Fibroblast of the aortic adventitia (primary cell): Measurements from ENCODE around the gene CWC22. TPM values are rescaled to one million over a fixed set of nuclear protein-coding genes. Genes with fewer than 3 reads are reported as not detected.
"Not testable (repeated sequence)": the region's sequence is repeated elsewhere in the genome, so short reads cannot be mapped to it uniquely, and the experiment has no call there.

Source experiments
- DNase-seq: peaks from one replicate; pipeline ENCODE4 v3.0.0-alpha.2; 2010; ENCODE audit warnings: low read depth
- H3K4me3 ChIP-seq: 2 replicates; pipeline ENCODE4 v1.5.1; 2011; ENCODE audit warnings: low read depth, mild to moderate bottlenecking, control low read depth, low read length, moderate library complexity
- total RNA-seq: library from RNA; depleted of rRNA; stranded (reverse); fragments of >200 nt; gene quantifications from 2 replicates; pipeline ENCODE4 v1.2.3, GENCODE V29; 2012; ENCODE audit warnings: low replicate concordance
- TF ChIP-seq, protein P1 (sequence below): IDR thresholded peaks from 2 replicates; pipeline ENCODE4 v1.5.1; 2011; ENCODE audit warnings: mild to moderate bottlenecking, low read length, control low read depth, inconsistent platforms; ENCODE audit not compliant: insufficient read depth

Gene CWC22
- 31.8 and 38.8 TPM in 2 replicates for total RNA-seq

DNA sequence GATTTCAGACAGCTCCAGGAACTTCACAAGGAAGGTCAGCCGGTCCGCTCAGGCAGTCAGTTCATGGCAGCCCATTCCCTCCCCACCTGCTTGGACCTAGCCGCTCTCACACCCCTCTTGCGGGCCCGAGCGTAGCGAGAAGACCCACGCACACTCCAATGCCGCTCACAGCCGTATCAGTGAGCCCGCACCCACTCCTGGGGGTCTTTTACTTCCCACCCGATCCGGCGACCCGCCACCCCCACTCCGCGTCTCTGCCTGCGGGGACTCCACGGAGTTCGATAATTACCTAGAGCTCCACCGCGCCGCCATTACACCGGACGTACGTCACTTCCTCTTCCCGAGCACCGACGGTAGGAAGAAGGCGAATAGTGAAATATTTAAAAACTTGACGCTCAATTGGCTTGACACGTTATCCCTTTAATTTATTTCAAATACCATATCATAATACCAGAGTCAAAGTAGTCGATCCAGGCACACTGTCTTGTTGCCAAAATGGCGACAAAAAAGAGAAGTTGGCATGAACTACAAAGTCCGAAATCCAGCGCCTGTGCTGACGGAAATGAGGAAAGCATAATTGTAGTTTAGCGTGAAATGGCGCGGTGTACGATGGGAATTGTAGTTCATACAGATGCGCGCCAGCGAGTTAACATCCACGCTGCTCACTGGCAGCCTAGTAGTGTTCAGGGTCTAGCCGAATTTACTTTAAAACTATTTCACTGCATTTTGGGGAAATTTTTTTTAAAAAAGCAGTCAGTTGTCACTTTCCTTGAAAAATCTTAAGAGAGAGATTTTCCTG is at the start of gene CWC22:
Gene CWC22, minus strand, starts transcription at position 517 of the 799 bp plus-strand sequence. CDS start 13,956 bp downstream, outside the sequence.
- peak within 1 kb of the TSS; percentile 96 for H3K4me3 ChIP-seq
- DNase-seq: peak; percentile 96
- TF ChIP-seq, protein P1, sequence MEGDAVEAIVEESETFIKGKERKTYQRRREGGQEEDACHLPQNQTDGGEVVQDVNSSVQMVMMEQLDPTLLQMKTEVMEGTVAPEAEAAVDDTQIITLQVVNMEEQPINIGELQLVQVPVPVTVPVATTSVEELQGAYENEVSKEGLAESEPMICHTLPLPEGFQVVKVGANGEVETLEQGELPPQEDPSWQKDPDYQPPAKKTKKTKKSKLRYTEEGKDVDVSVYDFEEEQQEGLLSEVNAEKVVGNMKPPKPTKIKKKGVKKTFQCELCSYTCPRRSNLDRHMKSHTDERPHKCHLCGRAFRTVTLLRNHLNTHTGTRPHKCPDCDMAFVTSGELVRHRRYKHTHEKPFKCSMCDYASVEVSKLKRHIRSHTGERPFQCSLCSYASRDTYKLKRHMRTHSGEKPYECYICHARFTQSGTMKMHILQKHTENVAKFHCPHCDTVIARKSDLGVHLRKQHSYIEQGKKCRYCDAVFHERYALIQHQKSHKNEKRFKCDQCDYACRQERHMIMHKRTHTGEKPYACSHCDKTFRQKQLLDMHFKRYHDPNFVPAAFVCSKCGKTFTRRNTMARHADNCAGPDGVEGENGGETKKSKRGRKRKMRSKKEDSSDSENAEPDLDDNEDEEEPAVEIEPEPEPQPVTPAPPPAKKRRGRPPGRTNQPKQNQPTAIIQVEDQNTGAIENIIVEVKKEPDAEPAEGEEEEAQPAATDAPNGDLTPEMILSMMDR: no peak

DNA sequence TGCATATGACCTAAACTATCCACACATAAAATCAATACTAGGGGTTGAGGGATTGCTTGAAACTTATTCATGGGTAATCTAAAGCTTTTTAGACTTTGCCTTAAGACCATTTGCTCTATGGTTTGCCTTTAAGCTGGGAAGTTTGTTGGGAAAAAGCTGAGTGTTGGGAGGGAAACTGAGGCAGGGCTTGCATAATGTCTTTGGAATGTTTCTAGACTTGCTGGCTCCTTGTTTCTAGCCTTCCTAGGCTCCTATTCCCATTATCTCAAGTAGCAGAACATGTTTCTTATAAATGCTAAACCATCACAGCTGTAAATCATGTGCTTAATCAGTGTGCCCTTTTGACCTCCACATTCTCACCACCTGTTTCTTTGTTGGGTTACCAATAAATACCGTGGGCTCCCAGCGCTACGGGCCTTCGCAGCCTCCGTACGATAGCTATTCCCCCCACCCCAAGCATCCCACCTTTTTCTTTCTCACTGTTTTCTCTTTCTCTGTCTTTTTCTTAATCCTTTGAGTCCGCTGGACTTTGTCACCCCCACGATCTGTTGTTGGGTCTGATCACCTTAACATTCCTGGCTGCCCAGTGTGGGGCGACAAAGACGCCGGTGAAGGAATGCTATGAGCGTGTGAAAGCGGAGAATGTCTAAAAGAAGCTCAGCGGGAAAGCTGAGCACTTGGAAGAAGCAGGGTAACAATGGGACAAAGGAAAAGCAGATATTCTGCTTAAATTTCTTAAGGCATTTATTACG is 49.4 kb upstream of the CWC22 start:
- TF ChIP-seq, protein P1: no peak
- no peak for DNase-seq
- no peak overlapping the region for H3K4me3 ChIP-seq

DNA sequence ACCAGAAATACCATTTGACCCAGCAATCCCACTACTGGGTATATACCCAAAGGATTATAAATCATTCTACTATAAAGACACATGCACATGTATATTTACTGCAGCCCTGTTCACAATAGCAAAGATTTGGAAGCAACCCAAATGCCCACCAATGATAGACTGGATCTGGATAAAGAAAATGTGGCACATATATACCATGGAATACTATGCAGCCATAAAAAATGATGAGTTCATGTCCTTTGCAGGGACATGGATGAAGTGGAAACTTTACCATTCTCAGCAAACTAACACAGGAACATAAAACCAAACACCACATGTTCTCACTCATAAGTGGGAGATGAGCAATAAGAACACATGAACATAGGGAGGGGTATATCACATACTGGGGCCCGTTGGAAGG is 47.5 kb upstream of the CWC22 start:
- not testable (repeated sequence) for DNase-seq

DNA sequence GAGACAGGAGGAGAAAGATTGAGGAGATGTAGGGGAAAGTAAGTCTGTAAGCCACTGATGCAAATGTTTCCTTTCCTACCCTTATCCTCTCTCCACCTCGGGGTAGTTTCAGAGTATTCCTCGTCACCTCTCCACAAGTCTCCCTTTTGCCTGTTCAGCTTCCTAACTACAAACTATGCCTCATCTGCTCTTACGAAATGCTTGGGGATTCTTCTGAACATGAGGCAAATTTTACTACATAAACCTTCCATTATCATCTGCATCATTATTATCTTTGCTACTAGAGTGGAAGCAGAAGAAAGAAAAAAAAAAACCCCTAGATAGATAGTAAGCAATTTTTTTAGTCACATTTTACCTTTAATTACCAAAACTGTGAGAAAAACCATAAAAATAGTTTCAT is 43.1 kb upstream of the CWC22 start:
- H3K4me3 ChIP-seq: no peak overlapping the region
- TF ChIP-seq, protein P1: no peak
- DNase-seq: peak; percentile 36

More for the DNA sequence above, 47.5 kb upstream of the CWC22 start:
- not testable (repeated sequence) for H3K4me3 ChIP-seq

DNA sequence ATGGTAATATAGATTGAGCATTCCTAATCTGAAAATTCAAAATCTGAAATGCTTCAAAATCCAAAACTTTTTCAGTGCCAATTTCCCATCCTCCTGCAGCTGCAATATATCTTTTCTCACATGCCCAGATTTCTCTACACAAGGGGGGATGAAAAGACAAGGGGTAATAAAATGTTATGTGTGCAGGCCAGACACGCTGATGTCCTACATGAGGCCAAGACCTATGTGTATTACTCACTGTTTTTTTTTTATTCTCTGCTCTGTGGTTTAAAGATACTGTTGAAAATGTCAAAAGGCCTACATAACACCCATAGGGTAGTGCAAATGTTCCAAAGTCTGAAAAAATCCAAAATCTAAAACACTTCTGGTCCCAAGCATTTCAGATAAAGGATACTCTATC is 41.2 kb upstream of the CWC22 start:
- peak; percentile 76 for DNase-seq

DNA sequence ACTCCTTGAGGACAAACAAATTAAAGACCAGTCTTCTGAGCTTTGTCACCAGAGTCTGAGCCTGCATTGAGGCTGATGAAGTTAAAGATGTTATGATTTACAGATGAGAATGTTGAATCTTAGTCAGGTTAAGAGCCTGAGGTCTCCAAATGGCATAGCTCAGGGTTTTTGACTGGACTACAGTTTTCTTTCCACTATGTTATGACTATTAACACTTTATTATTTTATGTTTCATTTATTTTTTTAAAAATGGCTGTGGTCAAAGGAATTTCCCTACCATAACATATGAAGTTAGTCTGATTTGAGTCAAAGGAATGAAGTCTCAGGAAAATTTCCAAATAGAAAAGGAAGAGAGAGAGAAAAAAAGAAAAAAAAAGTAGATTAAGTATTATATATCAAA is 39.7 kb upstream of the CWC22 start:
- TF ChIP-seq, protein P1: no peak
- peak; percentile 41 for DNase-seq
- H3K4me3 ChIP-seq: no peak overlapping the region

More for the DNA sequence above, 41.2 kb upstream of the CWC22 start:
- TF ChIP-seq, protein P1: no peak
- H3K4me3 ChIP-seq: no peak overlapping the region

DNA sequence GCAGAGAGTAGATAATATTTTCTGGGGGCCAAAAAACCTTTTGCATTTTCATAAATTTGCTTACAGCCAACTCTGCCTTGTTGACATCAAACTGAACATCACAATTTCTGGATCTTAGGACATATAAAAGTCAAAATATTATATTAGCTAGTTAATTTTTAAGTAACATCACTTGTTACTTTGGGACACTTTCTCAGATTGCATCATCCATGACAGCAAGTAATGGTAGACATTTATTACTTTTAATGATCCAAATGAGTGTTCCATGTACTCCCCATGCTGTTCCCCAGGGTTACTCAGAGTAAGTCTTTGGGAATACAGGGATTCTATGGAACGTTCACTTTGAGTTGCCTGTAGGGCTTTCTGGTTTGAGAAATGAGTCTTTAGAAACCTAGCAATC is 39.1 kb upstream of the CWC22 start:
- TF ChIP-seq, protein P1: no peak
- H3K4me3 ChIP-seq: no peak overlapping the region
- DNase-seq: no peak
